ENCODE data around the gene TMEM145.

TMEM145 gene

DNA sequence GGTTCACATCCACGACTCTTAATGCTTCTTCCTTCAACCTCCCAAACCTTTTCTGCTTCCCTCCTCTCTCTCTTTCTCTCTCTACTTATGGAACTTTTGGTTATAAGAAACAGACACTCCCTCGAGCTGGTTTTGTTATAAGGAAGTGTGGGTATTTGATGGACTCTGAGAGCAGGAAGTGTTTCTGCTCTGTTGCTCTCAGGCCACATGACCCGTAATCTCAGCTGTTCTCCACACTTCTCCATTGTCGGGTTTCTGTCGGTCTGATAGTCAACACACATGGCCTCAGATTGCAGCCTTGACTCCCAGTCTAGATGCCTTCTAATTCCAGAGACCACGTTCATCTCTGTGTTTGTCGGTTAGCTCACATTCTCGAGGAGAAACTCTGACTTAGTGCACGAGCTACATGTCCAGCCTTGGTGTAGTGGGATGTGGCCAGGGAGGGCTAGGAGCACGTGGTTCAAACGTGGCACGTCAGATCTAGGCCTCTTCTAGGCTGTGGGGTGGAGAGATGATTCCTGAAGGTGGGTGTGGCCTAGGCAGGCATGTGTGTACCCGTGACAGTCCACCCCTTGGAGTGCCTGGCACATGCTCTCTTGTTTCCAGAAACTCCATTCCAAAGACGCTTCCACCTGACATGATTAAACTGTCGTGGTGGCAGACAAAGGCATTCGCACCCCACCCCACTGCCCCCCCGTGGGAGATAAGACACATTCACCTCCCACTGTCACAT, 50.7 kb downstream of the TMEM145 start:
- DNase-seq (ENCODE audit: low spot score), result no peak

GRCh38 chr19:42366673-42367072, 53.6 kb downstream of the TMEM145 start:
- DNase-seq (ENCODE audit: low spot score), result no peak

GRCh38 chr19:42367929-42368328, 54.8 kb downstream of the TMEM145 start:
- no peak for DNase-seq (ENCODE audit: low spot score)

DNA sequence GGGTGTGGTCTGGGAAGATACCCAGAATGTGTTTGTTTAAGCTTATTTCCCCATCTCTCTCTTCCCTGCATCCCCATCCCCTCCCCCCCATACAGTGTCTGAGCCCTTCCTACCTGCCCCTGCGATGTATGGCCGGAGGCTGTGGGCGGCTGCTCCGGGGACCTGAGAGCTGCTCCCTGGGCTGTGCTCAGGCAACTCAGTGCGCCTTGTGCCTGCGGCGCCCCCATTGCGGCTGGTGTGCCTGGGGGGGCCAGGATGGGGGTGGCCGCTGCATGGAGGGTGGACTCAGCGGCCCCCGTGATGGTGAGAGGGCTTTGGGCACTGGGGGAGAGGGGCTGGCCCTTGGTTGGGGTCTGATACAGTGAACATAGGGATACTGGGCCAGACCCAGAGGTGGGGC, 55.3 kb downstream of the TMEM145 start:
- no peak for DNase-seq (ENCODE audit: low spot score)

DNA sequence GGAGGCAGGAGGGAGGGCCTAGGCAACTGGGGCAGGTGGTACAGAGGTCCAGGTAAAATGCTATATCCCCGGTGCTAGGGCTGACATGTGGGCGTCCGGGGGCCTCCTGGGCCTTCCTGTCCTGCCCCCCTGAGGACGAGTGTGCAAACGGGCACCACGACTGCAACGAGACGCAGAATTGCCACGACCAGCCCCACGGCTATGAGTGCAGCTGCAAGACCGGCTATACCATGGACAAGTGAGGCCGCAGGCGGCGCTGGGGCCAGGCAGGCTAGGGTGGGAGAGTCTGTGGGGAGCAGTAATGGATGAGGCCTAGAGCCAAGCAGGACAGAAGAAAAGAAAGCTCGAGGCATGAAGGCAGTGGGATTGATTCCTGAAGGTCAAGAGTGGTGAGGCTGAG, 55.7 kb downstream of the TMEM145 start:
- DNase-seq (ENCODE audit: low spot score), result no peak

- no peak for DNase-seq (ENCODE audit: low spot score)
Observed at GRCh38 chr19:42369433-42370067, 56.4 kb downstream of the TMEM145 start.

- DNase-seq (ENCODE audit: low spot score), result no peak
Observed at GRCh38 chr19:42370068-42370520, 57.0 kb downstream of the TMEM145 start.

GRCh38 chr19:42370626-42371175, 57.6 kb downstream of the TMEM145 start:
- DNase-seq (ENCODE audit: low spot score), result no peak
